Hepatocyte (in vitro differentiated cells): ENCODE data around the gene UGT2A1.

ENCODE experiments used
- CTCF ChIP-seq: fragments of 200-600 bp; sonication (generic); IDR thresholded peaks from 2 replicates; pipeline ENCODE4 v1.5.1; 2016; ENCODE audit warnings: antibody characterized with exemption, mild to moderate bottlenecking; ENCODE audit not compliant: poor library complexity
- EZH2 ChIP-seq: fragments of 200-600 bp; sonication (generic); IDR thresholded peaks from 2 replicates; pipeline ENCODE4 v1.6.1; 2016; ENCODE audit warnings: antibody characterized with exemption, mild to moderate bottlenecking, borderline replicate concordance
- EZH2phosphoT487 ChIP-seq: fragments of 200-600 bp; sonication (generic); IDR thresholded peaks from one replicate; pipeline ENCODE4 v1.6.1; 2018; ENCODE audit warnings: antibody characterized with exemption, mild to moderate bottlenecking, low read depth, moderate library complexity; ENCODE audit not compliant: unreplicated experiment, severe bottlenecking

GRCh38 chr4:69653147-69653546, at the start of gene UGT2A1:
- TF ChIP-seq CTCF (no peak), EZH2 (no peak), EZH2phosphoT487 (no peak)
